ENCODE data around the gene COPS9. TPM values are rescaled to one million over a fixed set of nuclear protein-coding genes. Genes with fewer than 3 reads are reported as not detected.

Gene COPS9
- 147 TPM for polyA plus RNA-seq (2012; ENCODE audit: insufficient read length, low read depth)

DNA sequence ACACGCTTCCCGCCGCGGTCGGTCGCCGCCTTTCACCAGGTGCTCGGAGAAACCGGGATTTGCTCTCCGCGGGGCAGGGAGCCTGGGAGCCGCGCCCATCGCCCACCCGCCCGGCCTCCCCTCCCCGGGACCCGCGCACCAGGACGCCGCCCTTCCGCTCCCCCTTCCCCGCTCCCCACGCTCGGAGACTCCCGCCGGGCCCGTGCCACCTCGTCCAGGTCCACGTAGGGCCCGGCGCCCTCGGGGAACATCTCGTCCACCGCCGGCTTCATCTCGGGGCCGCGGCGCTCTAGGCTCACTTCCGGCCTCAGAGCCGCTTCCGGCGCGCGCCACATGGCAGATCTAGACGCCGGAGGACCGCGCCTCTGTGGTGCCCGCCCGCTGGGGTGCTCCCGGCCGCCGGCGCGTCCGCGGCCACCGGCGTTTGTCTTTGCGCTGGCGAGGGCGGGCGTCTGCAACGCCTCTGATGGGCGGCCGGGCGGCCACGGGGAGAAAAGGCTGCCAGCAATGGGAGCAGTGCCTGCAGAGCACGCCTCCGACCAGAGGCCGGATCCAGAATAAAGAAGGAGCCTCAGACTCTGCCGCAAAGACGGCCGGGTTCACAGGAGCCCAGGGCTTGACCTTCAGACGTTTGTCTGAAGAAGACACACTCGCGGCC, at the start of gene COPS9:
Gene COPS9 (minus strand): TSS at position 293 of the 658 bp plus-strand sequence. CDS start 21 bp downstream, at position 272.
- TF ChIP-seq TAF1 (IDR thresholded peaks at IDR 0.05; ENCODE audit: borderline replicate concordance, insufficient read depth, low read length) (peak; percentile 64; the same call in 1 of the 2 replicates), SIN3A (IDR thresholded peaks at IDR 0.05; ENCODE audit: borderline replicate concordance, insufficient read depth, low read length) (peak; percentile 82; the same call in 1 of the 2 replicates), FOXP2 (optimal IDR thresholded peaks at IDR 0.05; ENCODE audit: borderline replicate concordance, extremely low read depth, extremely low read length, insufficient read depth) (peak; percentile 54), POLR2AphosphoS5 (IDR thresholded peaks at IDR 0.05; ENCODE audit: low read depth, low read length) (peak; percentile 75)
- TF ChIP-seq, protein P1, sequence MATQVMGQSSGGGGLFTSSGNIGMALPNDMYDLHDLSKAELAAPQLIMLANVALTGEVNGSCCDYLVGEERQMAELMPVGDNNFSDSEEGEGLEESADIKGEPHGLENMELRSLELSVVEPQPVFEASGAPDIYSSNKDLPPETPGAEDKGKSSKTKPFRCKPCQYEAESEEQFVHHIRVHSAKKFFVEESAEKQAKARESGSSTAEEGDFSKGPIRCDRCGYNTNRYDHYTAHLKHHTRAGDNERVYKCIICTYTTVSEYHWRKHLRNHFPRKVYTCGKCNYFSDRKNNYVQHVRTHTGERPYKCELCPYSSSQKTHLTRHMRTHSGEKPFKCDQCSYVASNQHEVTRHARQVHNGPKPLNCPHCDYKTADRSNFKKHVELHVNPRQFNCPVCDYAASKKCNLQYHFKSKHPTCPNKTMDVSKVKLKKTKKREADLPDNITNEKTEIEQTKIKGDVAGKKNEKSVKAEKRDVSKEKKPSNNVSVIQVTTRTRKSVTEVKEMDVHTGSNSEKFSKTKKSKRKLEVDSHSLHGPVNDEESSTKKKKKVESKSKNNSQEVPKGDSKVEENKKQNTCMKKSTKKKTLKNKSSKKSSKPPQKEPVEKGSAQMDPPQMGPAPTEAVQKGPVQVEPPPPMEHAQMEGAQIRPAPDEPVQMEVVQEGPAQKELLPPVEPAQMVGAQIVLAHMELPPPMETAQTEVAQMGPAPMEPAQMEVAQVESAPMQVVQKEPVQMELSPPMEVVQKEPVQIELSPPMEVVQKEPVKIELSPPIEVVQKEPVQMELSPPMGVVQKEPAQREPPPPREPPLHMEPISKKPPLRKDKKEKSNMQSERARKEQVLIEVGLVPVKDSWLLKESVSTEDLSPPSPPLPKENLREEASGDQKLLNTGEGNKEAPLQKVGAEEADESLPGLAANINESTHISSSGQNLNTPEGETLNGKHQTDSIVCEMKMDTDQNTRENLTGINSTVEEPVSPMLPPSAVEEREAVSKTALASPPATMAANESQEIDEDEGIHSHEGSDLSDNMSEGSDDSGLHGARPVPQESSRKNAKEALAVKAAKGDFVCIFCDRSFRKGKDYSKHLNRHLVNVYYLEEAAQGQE (IDR thresholded peaks at IDR 0.05; ENCODE audit: insufficient read depth in 1 of 2, low read depth in 2 of 2, low read length in 2 of 2), result no peak

- TF ChIP-seq FOXP2 (optimal IDR thresholded peaks at IDR 0.05; ENCODE audit: borderline replicate concordance, extremely low read depth, extremely low read length, insufficient read depth) (no peak), SIN3A (IDR thresholded peaks at IDR 0.05; ENCODE audit: borderline replicate concordance, insufficient read depth, low read length) (no peak), POLR2AphosphoS5 (IDR thresholded peaks at IDR 0.05; ENCODE audit: low read depth, low read length) (no peak), TAF1 (IDR thresholded peaks at IDR 0.05; ENCODE audit: borderline replicate concordance, insufficient read depth, low read length) (no peak)
- TF ChIP-seq, protein P1 (IDR thresholded peaks at IDR 0.05; ENCODE audit: insufficient read depth in 1 of 2, low read depth in 2 of 2, low read length in 2 of 2), result no peak
Measured at GRCh38 chr2:240184656-240185055, 48.6 kb upstream of the COPS9 start.

GRCh38 chr2:240183875-240184590, 47.9 kb upstream of the COPS9 start:
- TF ChIP-seq SIN3A (IDR thresholded peaks at IDR 0.05; ENCODE audit: borderline replicate concordance, insufficient read depth, low read length) (no peak), POLR2AphosphoS5 (IDR thresholded peaks at IDR 0.05; ENCODE audit: low read depth, low read length) (no peak)

GRCh38 chr2:240183006-240183874, 47.1 kb upstream of the COPS9 start:
- TF ChIP-seq SIN3A (IDR thresholded peaks at IDR 0.05; ENCODE audit: borderline replicate concordance, insufficient read depth, low read length), result no peak
- TF ChIP-seq TAF1 (IDR thresholded peaks at IDR 0.05; ENCODE audit: borderline replicate concordance, insufficient read depth, low read length), result no peak
- TF ChIP-seq POLR2AphosphoS5 (IDR thresholded peaks at IDR 0.05; ENCODE audit: low read depth, low read length), result no peak
- no peak for TF ChIP-seq FOXP2 (optimal IDR thresholded peaks at IDR 0.05; ENCODE audit: borderline replicate concordance, extremely low read depth, extremely low read length, insufficient read depth)
- TF ChIP-seq, protein P1 (IDR thresholded peaks at IDR 0.05; ENCODE audit: insufficient read depth in 1 of 2, low read depth in 2 of 2, low read length in 2 of 2), result no peak

- TF ChIP-seq SIN3A (IDR thresholded peaks at IDR 0.05; ENCODE audit: borderline replicate concordance, insufficient read depth, low read length) (no peak), POLR2AphosphoS5 (IDR thresholded peaks at IDR 0.05; ENCODE audit: low read depth, low read length) (no peak), FOXP2 (optimal IDR thresholded peaks at IDR 0.05; ENCODE audit: borderline replicate concordance, extremely low read depth, extremely low read length, insufficient read depth) (no peak), TAF1 (IDR thresholded peaks at IDR 0.05; ENCODE audit: borderline replicate concordance, insufficient read depth, low read length) (no peak)
- TF ChIP-seq, protein P1 (IDR thresholded peaks at IDR 0.05; ENCODE audit: insufficient read depth in 1 of 2, low read depth in 2 of 2, low read length in 2 of 2), result no peak
Measured at GRCh38 chr2:240182476-240182875, 46.4 kb upstream of the COPS9 start.
